ENCODE results near the gene EIF3B. TPM values are rescaled to one million over a fixed set of nuclear protein-coding genes. Genes with fewer than 3 reads are reported as not detected.

EIF3B gene
- total and polyA plus RNA-seq, 9 of the 15 experiments (the other 6 are each of a cell fraction or from before 2014, with no cell fraction given): 25.9 to 494 (median 357) TPM

GRCh38 chr7:2403014-2403717, 48.5 kb downstream of the EIF3B start, which contains the start of gene CHST12 (continued):
- no peak for TF ChIP-seq RNF219 (CRISPR knock-in tag; IDR thresholded peaks at IDR 0.05)
- TF ChIP-seq EP400 (IDR thresholded peaks at IDR 0.05): 0 out of 2 replicates have a peak, but pooled peaks have one; percentile 70
- TF ChIP-seq ZBTB26 (CRISPR knock-in tag; IDR thresholded peaks at IDR 0.05): no peak
- no peak for TF ChIP-seq GTF2A2 (tag; IDR thresholded peaks at IDR 0.05)
- no peak for TF ChIP-seq ZNF699 (CRISPR knock-in tag; IDR thresholded peaks at IDR 0.05; ENCODE audit: insufficient replicate concordance)
- peak; percentile 85 to 98 for TF ChIP-seq RCOR1 (IDR thresholded peaks at IDR 0.05; ENCODE audit: borderline replicate concordance in 1 of 2, low read depth in 2 of 2, low read length in 2 of 2)
- TF ChIP-seq E2F3 (CRISPR knock-in tag; IDR thresholded peaks at IDR 0.05): no peak
- no peak for TF ChIP-seq ZNF263 (CRISPR knock-in tag; IDR thresholded peaks at IDR 0.05; ENCODE audit: borderline replicate concordance)
- TF ChIP-seq GATAD2B (IDR thresholded peaks at IDR 0.05; ENCODE audit: borderline replicate concordance): peak; percentile 82
- peak; percentile 51; the same call in 1 of the 2 replicates for TF ChIP-seq ZEB2 (IDR thresholded peaks at IDR 0.05)
- TF ChIP-seq PTBP1 (IDR thresholded peaks at IDR 0.05; ENCODE audit: low read depth, low read length): peak; percentile 90; the same call in 1 of the 2 replicates
- TF ChIP-seq HDAC6 (IDR thresholded peaks at IDR 0.05; ENCODE audit: low read depth, low read length): no peak
- peak; percentile 81 for TF ChIP-seq NCOA4 (IDR thresholded peaks at IDR 0.05; ENCODE audit: partially characterized antibody)
- TF ChIP-seq TCF3 (CRISPR knock-in tag; IDR thresholded peaks at IDR 0.05): peak; percentile 29; the same call in 1 of the 2 replicates
- no peak for TF ChIP-seq ELF1 (tag; IDR thresholded peaks at IDR 0.05)
- TF ChIP-seq ARNT (IDR thresholded peaks at IDR 0.05): peak; percentile 62 to 79; a peak in 3 of 4 replicates
- 0 out of 2 replicates have a peak, but pooled peaks have one; percentile 33 for TF ChIP-seq THRAP3 (IDR thresholded peaks at IDR 0.05; ENCODE audit: borderline replicate concordance)
- no peak for TF ChIP-seq SLC30A9 (CRISPR knock-in tag; IDR thresholded peaks at IDR 0.05)
- peak; percentile 53 for TF ChIP-seq CCNT2 (IDR thresholded peaks at IDR 0.05; ENCODE audit: borderline replicate concordance, extremely low read depth, insufficient read length, low read depth, low read length)
- TF ChIP-seq XRCC3 (IDR thresholded peaks at IDR 0.05): no peak
- TF ChIP-seq GABPB1 (CRISPR knock-in tag; IDR thresholded peaks at IDR 0.05): 0 out of 2 replicates have a peak, but pooled peaks have one; percentile 53
- TF ChIP-seq GTF2B (IDR thresholded peaks at IDR 0.05; ENCODE audit: extremely low read depth, insufficient read length): no peak
- TF ChIP-seq DPF2 (IDR thresholded peaks at IDR 0.05): peak; percentile 67; the same call in 1 of the 2 replicates

All from K562 (cell line).